ENCODE data around the gene LDAF1. TPM values are rescaled to one million over a fixed set of nuclear protein-coding genes. Genes with fewer than 3 reads are reported as not detected.
"Not testable (repeated sequence)": the region's sequence is repeated elsewhere in the genome, so short reads cannot be mapped to it uniquely, and the experiment has no call there.

LDAF1 gene
- total RNA-seq, 2 experiments from 2014 or later, result 8.9 to 9.5 TPM

DNA sequence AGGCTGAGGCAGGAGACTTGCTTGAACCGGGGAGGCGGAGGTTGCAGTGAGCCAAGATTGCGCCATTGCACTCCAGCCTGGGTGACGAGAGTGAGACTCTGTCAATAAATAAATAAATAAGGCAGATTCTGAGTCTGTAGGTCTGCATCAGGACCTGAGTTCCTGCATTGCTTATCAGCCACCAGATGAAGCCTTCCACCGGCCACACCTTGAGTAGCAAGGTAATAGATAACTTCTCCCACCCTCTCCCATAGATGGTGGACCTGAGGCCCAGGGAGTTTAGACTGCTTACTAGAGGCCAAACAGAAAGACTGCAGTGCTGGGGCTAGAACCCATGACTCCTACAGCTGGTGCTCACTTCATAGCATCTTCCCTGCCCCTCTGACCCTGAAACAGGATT is 30.8 kb downstream of the LDAF1 start:
- no peak for ATAC-seq
- Mint-ChIP-seq H3K36me3 (peaks cover 3% of the 10 kb centered on the region), H3K9me3 (ENCODE audit: low read depth) (peaks cover 5% of the 10 kb centered on the region), H3K27ac (no peak overlapping the region), H3K27me3 (peaks cover 21% of the 10 kb centered on the region), H3K4me1 (peaks cover 10% of the 10 kb centered on the region), H3K4me3 (no peak overlapping the region)
- CTCF ChIA-PET, result interaction anchor here (0.6 to 2.9 kb wide), 14 partner anchors 7 to 1676 kb away, joined by 3 to 16 read pairs (median 4); partner anchors contain the start of genes CRYM, DCUN1D3, LDAF1 and ZP2
- no peak for DNase-seq

DNA sequence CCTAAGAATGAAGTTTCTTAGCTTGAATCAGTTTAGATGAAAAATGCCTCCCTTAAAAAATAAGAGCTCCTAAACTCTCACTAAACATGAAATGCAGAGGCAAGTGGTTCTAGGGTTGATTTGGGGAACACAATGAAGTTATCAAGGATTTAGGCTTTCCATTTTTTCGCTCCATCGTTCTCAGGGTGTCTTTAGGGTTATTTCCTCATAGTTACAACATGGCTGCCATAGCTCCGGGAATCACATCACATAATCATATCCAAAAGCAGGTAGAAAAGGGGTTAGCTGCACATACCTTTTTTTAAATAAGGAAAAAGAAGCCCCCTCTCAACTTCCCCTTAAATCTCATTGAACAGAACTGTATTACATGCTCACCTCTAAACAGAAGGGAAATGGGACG is 31.5 kb downstream of the LDAF1 start:
- peaks cover 28% of the 10 kb centered on the region for H3K27me3 Mint-ChIP-seq
- peaks cover 2% of the 10 kb centered on the region for H3K9me3 Mint-ChIP-seq (ENCODE audit: low read depth)
- no peak overlapping the region for H3K4me3 Mint-ChIP-seq
- no peak for ATAC-seq
- H3K4me1 Mint-ChIP-seq, result peaks cover 3% of the 10 kb centered on the region
- DNase-seq, result no peak
- no peak overlapping the region for H3K27ac Mint-ChIP-seq
- H3K36me3 Mint-ChIP-seq, result no peaks in the 10 kb centered on the region
- CTCF ChIA-PET, result interaction anchor here (1.2 to 2.9 kb wide), 6 partner anchors 10 to 363 kb away, joined by 3 to 16 read pairs (median 6); partner anchors contain the start of genes CRYM and ZP2

DNA sequence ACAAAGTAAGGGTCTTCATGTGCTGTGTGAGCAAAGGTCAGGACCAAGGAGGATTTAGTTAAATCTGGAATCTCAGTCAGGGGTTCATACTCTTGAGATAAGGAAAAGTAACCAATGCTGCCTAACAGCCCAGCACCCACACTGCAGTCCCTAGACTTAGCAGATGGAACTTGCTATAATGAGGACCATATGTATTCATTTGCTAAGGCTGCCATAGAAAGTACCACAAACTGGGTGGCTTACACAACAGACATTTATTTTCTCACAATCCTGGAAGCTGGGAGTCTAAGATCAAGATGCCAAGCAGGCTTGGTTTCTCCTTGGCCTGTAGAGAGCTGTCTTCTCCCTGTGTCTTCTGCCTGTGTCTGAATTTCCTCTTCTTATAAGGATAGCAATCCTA is 32.1 kb downstream of the LDAF1 start:
- Mint-ChIP-seq H3K4me3 (no peak overlapping the region), H3K36me3 (no peaks in the 10 kb centered on the region), H3K9me3 (ENCODE audit: low read depth) (no peaks in the 10 kb centered on the region), H3K27ac (no peak overlapping the region), H3K27me3 (peaks cover 32% of the 10 kb centered on the region), H3K4me1 (peaks cover 3% of the 10 kb centered on the region)
- ATAC-seq, result no peak
- DNase-seq, result no peak
- CTCF ChIA-PET, result no interaction called here

DNA sequence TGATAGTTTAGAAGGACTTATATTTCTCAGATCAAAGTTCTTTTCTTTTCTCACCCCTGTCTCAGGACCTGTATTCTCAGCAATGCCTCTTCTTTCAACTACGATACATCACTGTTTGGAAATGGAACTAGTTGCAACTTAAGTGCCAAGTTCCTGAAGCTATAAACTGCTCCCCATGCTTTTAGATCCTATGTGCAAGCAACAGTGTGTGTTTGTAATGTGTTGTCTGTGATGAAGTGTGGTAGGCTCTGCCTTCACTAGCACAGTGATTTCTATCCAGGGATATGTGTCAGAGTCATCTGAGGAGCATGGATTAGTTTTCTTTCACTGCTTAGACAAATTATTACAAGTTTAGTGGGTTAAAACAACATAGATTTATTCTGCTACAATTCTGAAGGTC is 34.5 kb downstream of the LDAF1 start:
- Mint-ChIP-seq H3K27ac (no peak overlapping the region), H3K4me1 (peaks cover 3% of the 10 kb centered on the region), H3K4me3 (no peak overlapping the region), H3K36me3 (no peaks in the 10 kb centered on the region), H3K27me3 (peaks cover 45% of the 10 kb centered on the region), H3K9me3 (ENCODE audit: low read depth) (no peaks in the 10 kb centered on the region)
- DNase-seq (no peak), ATAC-seq (no peak)
- CTCF ChIA-PET, result no interaction called here

DNA sequence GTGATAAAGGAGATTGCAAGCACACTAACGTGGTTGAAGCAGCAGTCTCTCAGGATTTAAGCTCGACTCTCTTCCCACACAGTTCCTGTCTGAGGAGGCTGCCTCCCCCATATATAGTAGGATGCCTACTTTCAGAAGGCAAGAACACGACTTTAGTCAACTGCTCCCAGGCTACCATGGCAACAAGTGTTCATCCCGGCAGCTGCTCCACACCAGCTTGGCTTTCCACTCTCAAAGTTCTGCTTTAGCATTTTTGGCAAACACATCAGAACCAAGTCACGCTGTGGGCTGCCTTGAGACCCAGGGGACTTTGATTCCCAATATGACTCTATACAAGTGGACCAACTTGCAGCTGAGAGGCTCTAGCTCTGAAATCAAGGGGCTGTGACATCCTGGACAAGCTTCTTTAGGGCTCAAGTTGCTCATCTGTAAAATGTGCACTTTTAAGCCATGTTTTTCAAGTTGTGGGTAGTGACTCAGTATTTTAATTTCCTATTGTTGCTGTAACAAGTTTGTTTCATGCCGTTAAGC is 36.4 kb downstream of the LDAF1 start:
- H3K36me3 Mint-ChIP-seq, result no peaks in the 10 kb centered on the region
- DNase-seq (no peak), ATAC-seq (no peak)
- H3K27me3 Mint-ChIP-seq, result peaks cover 53% of the 10 kb centered on the region
- no peak overlapping the region for H3K4me3 Mint-ChIP-seq
- H3K9me3 Mint-ChIP-seq (ENCODE audit: low read depth), result no peaks in the 10 kb centered on the region
- CTCF ChIA-PET, result interaction anchor here (1.0 kb wide), 1 partner anchor 40 kb away, joined by 3 read pairs; no protein-coding TSS in a partner anchor
- no peak overlapping the region for H3K27ac Mint-ChIP-seq
- H3K4me1 Mint-ChIP-seq, result no peaks in the 10 kb centered on the region

DNA sequence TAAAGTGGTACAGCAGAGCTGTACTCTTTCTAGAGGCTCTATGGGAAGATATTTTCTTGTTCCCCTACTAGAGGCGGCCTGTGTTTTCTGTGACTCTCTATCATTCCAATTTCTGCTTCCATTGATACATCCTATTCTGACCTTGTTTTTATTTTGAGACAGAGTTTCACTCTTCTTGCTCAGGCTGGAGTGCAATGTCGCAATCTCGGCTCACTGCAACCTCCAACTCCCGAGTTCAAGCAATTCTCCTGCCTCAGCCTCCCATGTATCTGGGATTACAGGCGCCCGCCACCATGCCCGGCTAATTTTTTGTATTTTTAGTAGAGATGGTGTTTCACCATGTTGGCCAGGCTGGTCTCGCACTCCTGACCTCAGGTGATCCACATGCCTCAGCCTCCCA is 36.9 kb downstream of the LDAF1 start:
- peaks cover 50% of the 10 kb centered on the region for H3K27me3 Mint-ChIP-seq
- H3K36me3 Mint-ChIP-seq; H3K9me3 Mint-ChIP-seq (ENCODE audit: low read depth); H3K4me3 Mint-ChIP-seq; DNase-seq; H3K27ac Mint-ChIP-seq; ATAC-seq; H3K4me1 Mint-ChIP-seq: not testable (repeated sequence)
- CTCF ChIA-PET, result interaction anchor here (1.0 kb wide), 1 partner anchor 41 kb away, joined by 3 read pairs; no protein-coding TSS in a partner anchor

DNA sequence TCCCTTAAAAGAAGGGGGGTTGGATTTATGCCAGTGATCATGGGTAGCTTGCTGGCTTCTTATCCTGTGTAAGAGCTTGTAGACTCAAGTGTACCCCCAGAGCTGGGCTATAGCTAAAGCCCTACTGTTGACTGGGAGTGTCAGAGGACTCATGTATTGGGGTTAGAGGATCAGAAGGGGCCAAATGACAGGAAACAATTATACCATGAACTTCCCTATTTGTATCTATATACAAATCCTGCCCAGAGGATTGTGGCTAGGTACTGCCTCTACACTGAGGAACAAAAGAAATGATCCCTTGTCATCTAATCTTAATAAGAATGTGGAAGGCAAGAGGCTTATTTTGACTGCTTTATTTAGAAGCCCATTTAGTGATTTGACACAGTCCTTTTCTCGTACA is 38.6 kb downstream of the LDAF1 start:
- Mint-ChIP-seq H3K4me3 (no peak overlapping the region), H3K36me3 (no peaks in the 10 kb centered on the region), H3K27ac (no peak overlapping the region), H3K4me1 (no peaks in the 10 kb centered on the region), H3K9me3 (ENCODE audit: low read depth) (no peaks in the 10 kb centered on the region), H3K27me3 (peaks cover 53% of the 10 kb centered on the region)
- DNase-seq (no peak), ATAC-seq (no peak)
- CTCF ChIA-PET, result interaction anchor here (0.9 kb wide), 1 partner anchor 9 kb away, joined by 4 read pairs; no protein-coding TSS in a partner anchor

DNA sequence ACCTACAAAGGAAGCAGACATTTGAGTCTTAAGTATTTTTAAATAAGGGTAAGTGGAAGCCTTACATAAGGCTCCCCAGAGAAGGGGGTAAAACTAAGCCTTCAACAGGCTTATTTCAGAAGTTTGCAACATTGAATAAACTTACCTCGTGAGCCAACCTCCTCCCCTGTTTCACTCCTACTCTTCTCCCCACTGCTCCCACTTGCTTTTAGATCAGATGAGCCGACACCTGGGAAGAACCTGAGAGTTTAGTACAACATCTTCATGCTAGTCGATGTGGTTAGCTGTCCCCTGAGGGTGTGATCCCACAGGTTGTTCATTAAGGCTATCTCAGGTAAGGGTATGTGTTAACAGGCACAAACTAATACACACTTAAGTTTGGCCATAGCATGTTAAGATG is 39.1 kb downstream of the LDAF1 start:
- H3K9me3 Mint-ChIP-seq (ENCODE audit: low read depth), result no peaks in the 10 kb centered on the region
- DNase-seq, result no peak
- H3K27me3 Mint-ChIP-seq, result peaks cover 55% of the 10 kb centered on the region
- no peaks in the 10 kb centered on the region for H3K36me3 Mint-ChIP-seq
- no peak for ATAC-seq
- no peaks in the 10 kb centered on the region for H3K4me1 Mint-ChIP-seq
- H3K27ac Mint-ChIP-seq, result no peak overlapping the region
- CTCF ChIA-PET, result no interaction called here
- H3K4me3 Mint-ChIP-seq, result no peak overlapping the region

DNA sequence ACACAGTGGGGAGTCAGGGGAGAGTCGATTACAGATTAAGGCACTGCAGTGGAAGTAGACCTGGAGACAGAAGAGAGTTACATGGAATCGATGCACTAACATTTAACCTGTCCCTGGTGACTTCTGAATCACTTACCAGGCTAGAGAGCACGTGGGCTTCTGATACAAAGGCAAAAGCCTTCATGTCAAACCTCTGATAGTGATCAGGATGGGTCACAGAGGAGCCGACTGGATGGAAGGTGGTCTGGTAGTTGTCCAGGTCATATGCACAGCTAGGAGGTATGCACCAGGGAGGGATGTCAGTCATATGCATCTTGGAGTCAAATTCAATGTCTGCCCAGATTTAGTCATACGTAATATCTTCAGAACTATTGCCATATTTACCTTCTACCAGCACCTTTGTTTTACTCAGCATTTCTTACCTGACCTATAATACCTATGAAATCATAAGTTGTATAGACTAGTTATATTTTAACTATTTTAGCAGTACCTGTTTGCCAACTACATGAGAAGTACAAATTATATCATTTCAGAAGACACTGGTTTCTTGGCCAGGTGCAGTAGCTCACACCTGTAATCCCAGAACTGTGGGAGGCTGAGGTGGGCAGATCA is 41.2 kb downstream of the LDAF1 start:
- no peaks in the 10 kb centered on the region for H3K36me3 Mint-ChIP-seq
- CTCF ChIA-PET, result no interaction called here
- ATAC-seq (no peak), DNase-seq (no peak)
- H3K27me3 Mint-ChIP-seq, result peaks cover 54% of the 10 kb centered on the region
- H3K4me3 Mint-ChIP-seq, result no peak overlapping the region
- H3K9me3 Mint-ChIP-seq (ENCODE audit: low read depth), result no peaks in the 10 kb centered on the region
- H3K4me1 Mint-ChIP-seq, result no peaks in the 10 kb centered on the region
- H3K27ac Mint-ChIP-seq, result no peak overlapping the region

DNA sequence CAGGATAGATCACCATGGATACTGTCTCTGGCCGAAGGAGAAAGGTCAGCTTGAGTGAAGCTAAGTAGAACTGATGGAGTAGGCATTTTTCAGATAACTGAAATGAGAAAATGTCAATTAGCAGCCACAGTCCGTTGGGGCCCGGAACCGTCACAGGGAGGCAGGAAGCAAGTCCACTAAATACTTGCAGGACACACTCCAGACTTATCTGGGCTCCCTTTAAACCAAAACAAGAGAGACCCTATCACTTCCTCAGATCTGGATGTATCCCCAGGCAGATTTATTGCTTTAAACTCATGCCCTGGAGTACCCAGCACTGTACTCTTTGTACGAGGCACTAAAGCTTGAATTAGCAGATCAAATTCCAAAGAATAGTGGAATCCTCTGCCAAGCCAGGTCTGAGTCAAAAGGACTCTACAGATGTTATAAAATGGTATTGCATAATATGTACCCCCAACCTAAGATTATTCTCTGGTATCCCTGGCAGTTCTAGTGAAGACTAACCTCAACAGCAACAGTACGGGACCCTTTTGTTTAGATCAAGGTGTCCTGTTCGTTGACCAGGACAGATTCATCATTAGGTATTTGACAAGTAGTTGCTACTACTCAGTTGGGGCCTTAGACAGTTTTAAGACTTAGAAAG is 44.8 kb downstream of the LDAF1 start:
- Mint-ChIP-seq H3K9me3 (ENCODE audit: low read depth) (no peaks in the 10 kb centered on the region), H3K4me3 (no peak overlapping the region), H3K27ac (no peak overlapping the region), H3K36me3 (no peaks in the 10 kb centered on the region), H3K27me3 (peaks cover 38% of the 10 kb centered on the region), H3K4me1 (no peaks in the 10 kb centered on the region)
- ATAC-seq (no peak), DNase-seq (no peak)
- CTCF ChIA-PET, result interaction anchor here (2.2 kb wide), 1 partner anchor 14 kb away, joined by 4 read pairs; no protein-coding TSS in a partner anchor

DNA sequence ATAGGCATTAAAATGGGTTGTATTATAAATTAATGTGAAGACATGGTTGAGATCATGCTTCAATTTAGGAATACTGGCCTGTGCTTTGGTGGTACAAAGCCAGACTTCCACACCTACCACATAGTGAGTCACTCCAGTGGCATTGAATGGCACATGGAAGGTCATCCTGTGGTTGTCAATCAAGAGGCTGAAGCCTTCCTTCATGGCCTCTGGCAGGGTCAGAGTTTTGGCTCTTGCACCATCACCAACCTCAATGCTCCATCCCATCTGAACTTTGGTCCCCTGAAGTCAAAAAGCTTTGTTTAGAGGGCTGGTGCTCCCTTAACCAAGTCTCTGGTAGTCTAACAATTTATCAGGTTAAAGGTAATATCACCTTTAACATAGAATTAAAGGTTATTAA is 46.8 kb downstream of the LDAF1 start:
- no peaks in the 10 kb centered on the region for H3K36me3 Mint-ChIP-seq

DNA sequence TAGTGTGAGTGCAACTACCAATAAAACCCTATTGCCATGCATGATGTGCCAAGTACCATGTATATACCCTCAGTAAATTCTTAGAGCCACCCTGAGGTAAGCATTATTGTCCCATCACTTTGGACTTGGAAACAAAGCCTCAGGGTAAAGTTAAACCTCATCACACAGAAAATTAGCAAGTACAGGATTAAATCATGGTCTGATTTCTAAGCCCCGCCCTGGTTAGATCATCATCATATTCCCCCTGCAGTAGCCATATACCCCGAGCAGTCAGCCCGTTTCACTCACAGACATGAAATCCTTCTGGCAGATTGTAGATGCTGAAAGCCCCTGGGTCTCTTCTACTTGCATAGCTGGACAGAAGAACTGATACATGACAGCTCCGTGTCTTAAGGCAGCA is 48.1 kb downstream of the LDAF1 start:
- Mint-ChIP-seq H3K36me3 (no peaks in the 10 kb centered on the region), H3K4me3 (no peak overlapping the region), H3K27ac (no peak overlapping the region), H3K4me1 (no peaks in the 10 kb centered on the region), H3K9me3 (ENCODE audit: low read depth) (no peaks in the 10 kb centered on the region), H3K27me3 (peaks cover 37% of the 10 kb centered on the region)
- CTCF ChIA-PET, result no interaction called here
- ATAC-seq (no peak), DNase-seq (no peak)

More for the DNA sequence above, 46.8 kb downstream of the LDAF1 start:
- Mint-ChIP-seq H3K27me3 (peaks cover 37% of the 10 kb centered on the region), H3K27ac (no peak overlapping the region), H3K4me1 (no peaks in the 10 kb centered on the region), H3K4me3 (no peak overlapping the region), H3K9me3 (ENCODE audit: low read depth) (no peaks in the 10 kb centered on the region)
- CTCF ChIA-PET, result interaction anchor here (0.6 kb wide), 1 partner anchor 48 kb away, joined by 3 read pairs; no protein-coding TSS in a partner anchor
- no peak for DNase-seq
- no peak for ATAC-seq

DNA sequence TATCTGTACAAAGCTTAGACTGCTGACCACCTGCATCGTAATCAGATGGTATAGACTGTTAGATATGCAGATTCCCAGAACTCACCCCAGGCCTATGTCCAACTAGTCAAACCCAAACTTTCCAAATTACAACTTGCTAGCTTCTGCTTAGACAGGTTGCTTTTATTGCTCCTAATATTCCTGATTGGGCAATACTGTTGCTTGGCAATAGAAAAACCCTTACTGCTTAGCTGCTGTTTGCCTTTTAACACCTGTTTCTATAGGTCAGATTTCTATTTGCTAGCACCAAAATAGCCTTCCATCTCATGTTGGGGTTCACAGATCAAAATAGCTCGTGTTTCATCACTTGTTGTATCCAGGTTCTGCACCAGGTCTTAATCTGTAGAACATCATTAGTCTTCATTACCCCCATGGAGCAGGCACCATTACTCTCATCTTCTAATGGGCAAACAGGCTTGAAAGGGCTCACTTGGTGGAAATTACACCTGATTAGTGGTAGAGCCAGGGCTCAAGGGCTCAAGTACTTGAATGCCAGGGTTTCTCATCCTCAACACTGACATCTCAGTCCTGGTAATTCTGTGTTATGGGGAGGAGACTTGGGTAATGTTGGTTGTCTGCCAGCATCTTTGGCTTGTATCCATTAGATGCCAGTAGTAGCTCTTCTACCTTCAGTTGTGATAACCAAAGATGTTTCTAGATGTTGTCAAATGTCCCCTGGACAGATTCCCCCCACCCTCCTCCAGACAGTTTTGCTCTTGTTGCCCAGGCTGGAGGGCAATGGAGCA is 50.2 kb downstream of the LDAF1 start:
- Mint-ChIP-seq H3K9me3 (ENCODE audit: low read depth) (no peaks in the 10 kb centered on the region), H3K36me3 (no peaks in the 10 kb centered on the region), H3K27me3 (peaks cover 34% of the 10 kb centered on the region), H3K27ac (no peak overlapping the region), H3K4me3 (no peak overlapping the region), H3K4me1 (no peaks in the 10 kb centered on the region)
- ATAC-seq (no peak), DNase-seq (no peak)
- CTCF ChIA-PET, result no interaction called here

Data from activated CD8-positive, alpha-beta memory T cell treated with anti-CD3 and anti-CD28 coated beads, Interleukin-2, amount 10 ng/mL, durations not matched to agents 7 days and 5 days (primary cell).